HL-60 (cell line): ENCODE data around the gene ABLIM1.

Source experiments
- DNase-seq, 2 experiments: peaks; one replicate each; pipeline ENCODE4 v3.0.0-alpha.2; 2010 to 2020; ENCODE audit warnings: low read depth in 1 of 2, low spot score in 1 of 2
- H3K27ac ChIP-seq: fragments of 250-450 bp; sonication (Bioruptor Pico); replicated peaks from 2 replicates; pipeline ENCODE4 v1.5.1; 2020; ENCODE audit warnings: mild to moderate bottlenecking, moderate library complexity
- H3K27me3 ChIP-seq: fragments of 250-450 bp; sonication (Bioruptor Pico); 2 replicates; pipeline ENCODE4 v1.5.1; 2021; ENCODE audit warnings: mild to moderate bottlenecking, moderate library complexity; ENCODE audit not compliant: insufficient read depth, poor library complexity, severe bottlenecking
- H3K4me3 ChIP-seq: replicated peaks from 2 replicates; pipeline ENCODE4 v1.5.1; 2011; ENCODE audit warnings: mild to moderate bottlenecking, control low read depth, low read length; ENCODE audit not compliant: insufficient read depth
- CTCF ChIP-seq: IDR thresholded peaks from one replicate; pipeline ENCODE4 v1.5.1; 2011; ENCODE audit warnings: low read length, control low read depth, inconsistent platforms; ENCODE audit not compliant: insufficient read depth
- GABPA ChIP-seq: IDR thresholded peaks from 2 replicates; pipeline ENCODE4 v1.6.1; 2012; ENCODE audit warnings: low read depth
- POLR2AphosphoS5 ChIP-seq: IDR thresholded peaks from 2 replicates; pipeline ENCODE4 v1.6.1; 2012; ENCODE audit warnings: low read depth
- REST ChIP-seq: IDR thresholded peaks from 2 replicates; pipeline ENCODE4 v1.6.1; 2012; ENCODE audit warnings: low read depth; ENCODE audit not compliant: insufficient replicate concordance
- SPI1 ChIP-seq: IDR thresholded peaks from 2 replicates; pipeline ENCODE4 v1.6.1; 2012; ENCODE audit warnings: low read depth, mild to moderate bottlenecking, borderline replicate concordance

ABLIM1 gene

GRCh38 chr10:114478281-114478680 is 179.8 kb downstream of the ABLIM1 start:
- H3K4me3 ChIP-seq, result no peak overlapping the region
- TF ChIP-seq SPI1 (no peak), CTCF (no peak)

GRCh38 chr10:114477285-114477684 is 180.8 kb downstream of the ABLIM1 start:
- Histone ChIP-seq H3K4me3 (no peak overlapping the region), H3K27me3 (no peaks in the 10 kb centered on the region), H3K27ac (no peak overlapping the region)
- TF ChIP-seq SPI1 (no peak), REST (no peak), CTCF (no peak), POLR2AphosphoS5 (no peak), GABPA (no peak)
- no peak for DNase-seq

More at GRCh38 chr10:114478281-114478680, 179.8 kb downstream of the ABLIM1 start:
- Histone ChIP-seq H3K27me3 (no peaks in the 10 kb centered on the region), H3K27ac (no peak overlapping the region)
- no peak for DNase-seq

GRCh38 chr10:114474989-114475388 is 183.1 kb downstream of the ABLIM1 start:
- no peak for DNase-seq
- Histone ChIP-seq H3K27me3 (no peaks in the 10 kb centered on the region), H3K4me3 (no peak overlapping the region), H3K27ac (no peak overlapping the region)
- no peak for TF ChIP-seq GABPA
- no peak for TF ChIP-seq REST
- TF ChIP-seq POLR2AphosphoS5, result no peak
- TF ChIP-seq CTCF, result no peak
- TF ChIP-seq SPI1, result no peak

- TF ChIP-seq POLR2AphosphoS5, result no peak
- TF ChIP-seq REST, result no peak
These were observed 184.3 kb downstream of the ABLIM1 start for GRCh38 chr10:114473776-114474175.

More at GRCh38 chr10:114473776-114474175, 184.3 kb downstream of the ABLIM1 start:
- Histone ChIP-seq H3K27ac (no peak overlapping the region), H3K4me3 (no peak overlapping the region), H3K27me3 (no peaks in the 10 kb centered on the region)
- no peak for DNase-seq
